GM19395 (cell line): ENCODE results near the gene GTPBP6.
"Not testable (repeated sequence)": the region's sequence is repeated elsewhere in the genome, so short reads cannot be mapped to it uniquely, and the experiment has no call there.

ENCODE experiments used
- ATAC-seq: cut with Tn5 transposase; IDR thresholded peaks from one replicate; pipeline ENCODE4 v1.9.1; 2021; ENCODE audit warnings: mild to moderate bottlenecking, moderate library complexity; ENCODE audit not compliant: unreplicated experiment

The GTPBP6 gene

DNA sequence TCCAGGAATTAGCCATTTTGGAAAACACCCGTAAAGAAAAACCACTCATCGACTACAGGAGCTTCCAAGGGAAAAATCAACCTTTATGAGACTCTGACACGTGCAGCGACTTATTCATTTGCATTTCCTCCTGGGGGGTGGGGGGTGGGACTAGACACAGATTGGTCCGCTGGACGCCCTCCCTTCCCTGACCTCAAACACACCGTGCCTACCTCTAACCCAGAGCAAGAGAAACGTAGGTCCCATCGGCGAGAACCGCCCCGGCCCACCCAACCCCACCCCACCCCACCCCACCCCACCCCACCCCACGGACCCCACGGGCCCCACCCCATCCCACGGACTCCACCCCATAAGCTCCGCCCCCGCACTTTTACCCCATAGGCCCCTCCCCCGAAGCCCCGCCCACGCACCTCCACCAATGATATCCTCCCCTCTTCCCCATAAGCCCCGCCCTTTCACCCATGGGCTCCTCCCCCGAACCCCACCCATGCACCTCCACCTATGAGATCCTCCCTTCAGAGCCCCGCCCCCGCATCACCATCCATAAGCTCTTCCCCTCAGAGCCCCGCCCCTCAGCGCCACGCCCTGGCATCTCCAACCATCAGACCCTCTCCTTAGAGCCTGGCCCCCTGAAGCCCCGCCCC is 1.1 kb downstream of the GTPBP6 start:
- ATAC-seq = no peak

DNA sequence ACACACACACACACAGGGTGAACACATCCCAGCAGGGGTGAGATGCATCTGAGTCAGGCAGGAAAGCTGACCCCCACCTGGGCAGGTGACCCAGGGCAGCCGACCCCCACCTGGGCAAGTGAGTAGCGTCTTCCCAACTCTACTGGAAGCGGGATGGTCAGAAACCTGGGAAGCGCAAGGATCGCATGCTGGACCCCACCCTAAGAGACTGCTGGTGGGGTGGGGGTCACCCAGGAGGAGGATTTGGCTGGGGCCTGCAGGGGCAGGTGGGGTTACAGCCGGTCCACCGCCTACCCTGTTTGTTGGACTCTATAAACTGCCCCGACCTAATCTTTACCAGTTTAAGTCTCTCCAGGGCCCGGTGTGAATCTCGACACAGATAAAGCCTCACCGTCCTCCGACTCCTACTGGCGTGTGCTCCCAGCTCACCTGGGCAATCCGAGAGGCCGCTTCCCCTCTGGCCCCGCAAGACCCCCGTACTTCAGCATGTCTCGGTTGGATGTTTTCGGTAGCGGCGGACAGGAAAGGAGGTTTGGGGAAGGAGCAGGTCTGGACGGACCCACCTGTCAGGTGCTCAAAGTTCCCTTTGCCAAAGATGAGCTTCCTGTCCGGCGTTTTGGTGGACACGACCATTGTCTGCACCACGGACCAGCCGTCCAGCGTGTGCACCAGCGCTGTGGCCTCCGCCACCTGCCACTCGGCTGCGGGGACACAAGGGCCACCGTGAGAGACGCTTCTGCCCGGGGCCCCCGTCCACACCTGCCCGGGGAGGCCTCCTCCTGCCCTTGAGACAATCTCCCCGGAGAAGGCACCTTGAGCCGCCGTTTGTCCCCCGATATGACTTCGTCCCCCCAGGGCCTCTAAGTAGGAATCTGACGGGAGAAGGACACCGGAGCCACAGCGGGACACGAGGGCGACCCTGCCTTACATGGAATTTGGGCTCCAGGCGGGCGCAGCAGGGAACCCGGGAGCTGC is 2.0 kb downstream of the GTPBP6 start:
- ATAC-seq = no peak

DNA sequence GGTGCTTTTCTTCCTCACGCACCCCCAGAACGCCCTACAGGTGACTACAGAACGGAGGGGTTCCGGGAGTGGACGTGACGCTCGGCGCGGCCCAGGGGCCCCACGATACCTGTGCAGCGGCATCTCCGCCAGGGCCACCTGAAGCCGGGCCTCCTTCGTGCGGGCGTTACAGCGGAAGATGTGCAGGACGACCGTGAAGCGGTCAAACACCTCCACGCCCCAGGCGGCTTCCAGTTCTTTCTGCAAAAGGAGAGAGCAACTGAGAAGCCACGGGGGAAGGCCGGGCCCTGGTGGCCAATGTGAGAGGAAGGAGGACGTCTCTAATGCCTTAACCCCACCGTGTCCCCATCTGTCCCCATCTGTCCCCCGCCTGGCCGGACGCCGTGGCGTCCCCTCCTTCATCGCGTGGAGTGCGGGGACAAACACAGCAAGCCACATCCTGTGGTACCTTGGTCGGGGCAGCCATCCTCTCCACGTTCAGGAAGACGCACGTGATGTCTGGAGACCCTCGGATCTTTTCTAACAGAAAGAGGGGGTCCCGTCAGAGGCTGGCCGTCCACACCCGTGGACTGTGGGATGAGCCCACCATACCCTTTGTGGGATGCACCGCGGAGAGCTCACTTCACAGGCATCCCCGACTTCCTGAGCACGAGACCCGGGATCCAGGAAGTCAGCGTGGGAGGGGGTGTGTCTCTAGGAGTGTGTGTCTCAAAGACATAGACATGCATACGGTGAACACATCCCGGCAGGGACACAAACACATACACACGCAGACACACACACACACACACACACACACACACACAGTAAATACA is 3.6 kb downstream of the GTPBP6 start:
- no peak for ATAC-seq

DNA sequence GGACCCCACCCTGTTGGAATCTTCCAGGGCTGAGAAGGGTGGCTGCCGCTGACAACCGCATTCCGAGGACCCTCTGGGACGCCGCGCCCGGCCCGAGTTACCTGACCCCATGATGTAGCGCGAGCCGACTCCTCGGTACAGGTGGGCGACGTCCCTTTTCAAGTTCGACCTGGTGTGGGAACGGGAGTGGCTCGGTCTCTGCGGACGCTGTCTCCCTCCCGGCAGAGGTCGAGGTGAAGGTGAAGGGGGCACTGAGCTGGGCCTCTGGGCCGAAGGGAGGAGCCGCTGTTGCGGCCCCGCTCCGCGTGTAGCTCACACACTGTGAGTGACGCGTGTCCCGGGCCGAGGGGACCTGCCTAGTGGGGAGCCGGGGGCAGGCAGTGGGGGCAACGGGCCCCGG is 4.5 kb downstream of the GTPBP6 start:
- no peak for ATAC-seq

DNA sequence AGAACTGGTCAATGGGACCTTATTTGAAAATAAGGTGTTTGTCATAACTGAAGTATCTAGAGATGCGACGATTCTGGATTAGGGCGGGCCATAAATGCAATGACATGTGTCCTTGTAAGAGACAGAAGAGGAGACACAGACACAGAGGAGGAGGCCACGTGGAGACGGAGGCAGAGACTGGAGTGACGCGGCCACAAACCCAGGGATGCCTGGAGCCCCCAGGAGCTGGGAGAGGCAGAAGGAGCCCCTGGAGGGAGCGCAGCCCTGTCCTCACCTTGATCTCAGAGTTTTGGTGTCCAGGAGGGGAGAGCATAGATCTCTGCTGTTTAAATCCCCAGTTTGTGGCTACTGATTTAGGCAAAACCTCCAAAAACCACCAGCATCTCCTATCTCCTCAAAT is 5.0 kb downstream of the GTPBP6 start:
- ATAC-seq = no peak

DNA sequence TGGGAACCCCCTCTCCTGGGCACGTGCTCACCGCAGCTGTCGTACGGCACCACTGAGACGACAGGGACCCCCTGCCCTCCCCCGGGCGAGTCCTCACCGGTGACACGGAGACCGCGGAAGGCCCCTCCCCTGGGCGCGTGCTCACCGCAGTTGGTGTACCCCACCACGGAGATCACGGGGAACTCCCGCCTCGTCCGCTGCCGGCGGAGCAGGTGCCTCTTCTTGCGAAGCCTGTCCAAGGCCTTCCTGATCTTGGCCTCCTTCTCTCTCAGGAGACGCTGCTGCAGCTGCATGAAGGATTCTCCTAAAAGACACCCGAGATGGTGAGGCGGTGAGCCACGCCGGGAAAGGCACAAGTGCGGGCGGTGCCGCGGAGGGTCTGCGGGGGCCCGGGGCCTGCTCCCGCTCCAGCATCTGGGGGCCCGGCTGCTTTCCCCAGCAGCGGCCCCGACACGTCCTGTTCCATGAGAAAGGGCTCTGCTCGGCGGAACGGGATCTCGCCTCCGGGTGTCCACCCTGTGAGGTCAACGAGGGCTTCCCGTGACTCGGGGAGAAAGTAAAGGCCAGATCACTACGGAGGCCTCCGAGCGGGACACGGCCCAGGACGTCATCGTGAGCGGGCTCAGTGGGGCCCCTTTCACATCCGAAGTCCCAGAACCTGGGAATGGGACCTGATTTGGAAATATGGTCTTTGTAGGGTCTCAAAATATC is 5.8 kb downstream of the GTPBP6 start:
- ATAC-seq = no peak

DNA sequence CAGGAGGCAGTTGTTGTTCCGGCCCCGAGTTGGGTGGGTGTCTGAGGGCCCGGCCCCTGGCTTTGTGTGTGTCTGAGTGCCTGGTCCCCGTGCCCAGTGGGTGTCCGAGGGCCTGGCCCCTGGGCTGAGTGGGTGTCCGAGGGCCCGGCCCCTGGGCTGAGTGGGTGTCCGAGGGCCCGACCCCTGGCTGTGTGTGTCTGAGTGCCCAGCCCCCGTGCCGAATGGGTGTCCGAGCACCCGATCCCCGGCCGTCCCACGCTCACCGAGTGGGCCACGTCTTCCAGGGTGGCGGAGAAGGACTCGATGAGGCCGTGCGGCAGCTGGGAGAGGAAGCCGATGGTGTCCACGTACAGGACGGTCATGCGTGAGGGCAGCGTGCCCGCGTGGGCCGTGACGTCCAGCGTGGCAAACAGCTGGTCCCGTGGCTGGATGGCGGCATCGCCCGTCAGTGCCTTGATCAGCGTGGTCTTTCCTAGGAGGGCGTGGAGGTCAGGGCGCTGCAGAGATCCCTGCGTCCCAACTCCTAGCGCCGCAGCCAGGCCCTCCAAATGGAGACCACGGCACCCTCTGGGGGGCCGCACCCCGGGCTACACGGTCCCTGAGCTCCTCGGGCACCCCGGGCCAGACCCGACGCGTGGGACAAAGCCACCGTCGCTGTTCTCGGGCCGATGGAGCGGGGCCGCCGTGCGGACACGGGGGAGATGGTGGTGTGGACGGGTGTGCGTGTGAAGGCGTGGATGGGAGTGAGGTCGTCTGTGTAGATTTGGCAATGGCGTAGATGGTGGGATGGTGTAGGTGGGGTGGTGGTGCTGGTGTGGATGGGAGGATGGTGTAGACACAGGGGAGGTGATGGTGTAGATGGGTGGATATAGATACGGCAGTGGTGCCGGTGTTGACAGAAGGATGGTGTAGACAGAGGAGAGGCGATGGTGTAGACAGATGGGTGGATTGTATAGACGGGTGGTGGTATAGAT is 7.2 kb downstream of the GTPBP6 start:
- ATAC-seq = no peak

DNA sequence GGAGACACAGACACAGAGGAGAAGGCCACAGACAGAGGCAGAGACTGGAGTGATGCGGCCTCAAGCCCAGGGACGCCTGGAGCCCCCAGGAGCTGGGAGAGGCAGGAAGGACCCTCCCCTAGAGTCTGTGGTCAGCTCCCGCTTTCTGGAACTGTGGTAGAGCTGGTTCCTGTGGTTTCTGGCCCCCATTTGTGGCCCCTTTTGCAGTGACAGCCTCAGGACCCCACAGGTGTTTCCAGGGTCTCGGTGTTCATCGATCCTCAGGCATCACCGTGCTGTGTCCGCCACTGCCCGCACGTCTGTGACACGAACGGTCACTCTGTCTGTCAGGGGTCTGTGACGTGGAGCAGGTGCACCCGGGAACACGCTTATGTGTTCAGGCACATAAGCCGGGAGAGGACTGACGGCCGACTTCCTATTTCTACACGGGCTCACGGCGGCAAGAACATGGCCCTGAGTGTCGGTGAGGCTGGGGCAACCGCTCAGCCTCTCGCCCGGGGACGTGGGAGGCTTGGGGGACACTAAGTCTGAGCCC is 7.9 kb downstream of the GTPBP6 start:
- ATAC-seq = no peak

DNA sequence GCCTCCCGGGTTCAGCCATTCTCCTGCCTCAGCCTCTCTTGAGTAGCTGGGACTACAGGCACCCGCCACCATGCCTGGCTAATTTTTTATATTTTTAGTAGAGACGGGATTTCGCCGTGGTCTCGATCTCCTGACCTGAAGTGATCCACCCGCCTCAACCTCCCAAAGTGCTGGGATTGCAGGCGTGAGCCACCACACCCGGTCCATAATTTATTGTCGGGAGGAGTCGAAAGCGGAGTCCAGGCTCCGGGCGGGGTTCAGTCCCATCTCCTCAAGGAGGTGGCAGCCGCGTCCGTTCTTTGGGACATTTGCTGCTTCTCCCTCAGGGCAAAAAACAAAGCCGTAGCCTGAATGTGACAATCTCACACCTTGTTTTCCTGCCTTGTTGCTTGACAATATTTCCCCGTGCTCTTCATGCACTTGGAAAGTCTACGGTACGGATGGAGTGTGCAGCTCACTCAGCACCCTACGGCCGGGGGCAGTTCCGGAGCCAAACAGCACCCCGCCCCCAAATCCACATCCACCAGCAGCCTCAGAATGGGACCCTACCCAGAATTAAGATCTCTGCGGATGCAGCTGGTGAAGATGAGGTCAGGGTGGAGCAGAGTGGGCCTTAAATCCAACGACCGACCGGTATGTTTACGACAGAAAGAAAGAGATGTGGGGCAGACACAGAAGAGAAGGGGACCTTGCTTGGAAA is 9.6 kb downstream of the GTPBP6 start:
- ATAC-seq = no peak

DNA sequence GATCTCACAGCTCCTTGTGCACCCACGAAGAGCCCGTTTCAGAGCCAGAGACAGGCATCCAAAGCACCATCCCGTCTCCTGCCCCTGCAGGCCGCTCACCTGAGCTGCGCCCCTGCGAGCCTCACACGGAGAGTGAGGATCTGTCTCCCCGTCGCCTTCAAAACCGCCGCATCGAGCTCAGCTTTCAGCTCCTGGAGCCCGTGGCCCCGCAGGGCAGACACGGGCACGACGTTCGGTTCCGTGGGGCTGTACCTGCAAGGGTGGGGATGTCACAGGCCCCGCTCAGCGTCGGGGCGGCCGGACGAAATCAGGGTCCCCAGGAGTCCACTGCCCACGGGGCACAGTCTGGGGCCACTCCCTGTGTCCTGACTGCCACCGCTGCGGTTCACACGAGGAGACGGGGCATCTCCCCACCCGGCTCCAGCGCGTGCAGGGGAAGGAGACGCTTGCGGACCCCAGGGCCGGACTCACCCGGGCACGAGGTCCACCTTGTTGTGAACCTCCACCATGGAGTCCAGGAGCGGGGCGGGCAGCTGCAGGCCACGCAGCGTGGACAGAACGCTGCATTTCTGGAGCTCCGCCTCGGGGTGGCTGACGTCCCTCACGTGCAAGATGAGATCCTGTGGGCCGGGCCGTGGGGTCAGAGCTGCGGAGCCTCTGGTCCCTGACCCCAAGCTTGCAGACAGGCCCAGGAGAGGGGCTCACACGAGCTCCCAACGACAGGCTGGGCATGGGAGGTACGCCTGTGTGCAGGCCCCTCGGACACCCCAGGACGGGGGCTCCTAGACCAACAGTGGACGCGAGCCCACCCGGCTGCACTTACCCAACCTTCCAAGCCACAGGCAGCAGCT is 11.1 kb downstream of the GTPBP6 start:
- ATAC-seq = no peak

DNA sequence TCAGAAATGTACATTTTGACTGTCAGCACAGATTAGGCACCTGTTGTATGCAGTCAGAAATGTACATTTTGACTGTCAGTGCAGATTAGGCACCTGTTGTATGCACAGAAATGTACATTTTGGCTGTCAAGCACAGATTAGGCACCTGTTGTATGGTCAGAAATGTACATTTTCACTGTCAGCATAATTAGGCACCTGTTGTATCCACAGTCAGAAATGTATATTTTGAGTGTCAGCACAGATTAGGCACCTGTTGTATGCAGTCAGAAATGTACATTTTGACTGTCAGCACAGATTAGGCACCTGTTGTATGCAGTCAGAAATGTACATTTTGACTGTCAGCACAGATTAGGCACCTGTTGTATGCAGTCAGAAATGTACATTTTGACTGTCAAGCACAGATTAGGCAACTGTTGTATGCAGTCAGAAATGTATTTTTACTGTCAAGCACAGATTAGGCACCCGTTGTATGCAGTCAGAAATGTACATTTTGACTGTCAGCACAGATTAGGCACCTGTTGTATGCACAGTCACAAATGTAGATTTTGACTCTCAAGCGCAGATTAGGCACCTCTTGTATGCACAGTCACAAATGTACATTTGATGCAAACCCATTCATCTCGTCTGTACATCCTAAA is 11.9 kb downstream of the GTPBP6 start:
- not testable (repeated sequence) for ATAC-seq

DNA sequence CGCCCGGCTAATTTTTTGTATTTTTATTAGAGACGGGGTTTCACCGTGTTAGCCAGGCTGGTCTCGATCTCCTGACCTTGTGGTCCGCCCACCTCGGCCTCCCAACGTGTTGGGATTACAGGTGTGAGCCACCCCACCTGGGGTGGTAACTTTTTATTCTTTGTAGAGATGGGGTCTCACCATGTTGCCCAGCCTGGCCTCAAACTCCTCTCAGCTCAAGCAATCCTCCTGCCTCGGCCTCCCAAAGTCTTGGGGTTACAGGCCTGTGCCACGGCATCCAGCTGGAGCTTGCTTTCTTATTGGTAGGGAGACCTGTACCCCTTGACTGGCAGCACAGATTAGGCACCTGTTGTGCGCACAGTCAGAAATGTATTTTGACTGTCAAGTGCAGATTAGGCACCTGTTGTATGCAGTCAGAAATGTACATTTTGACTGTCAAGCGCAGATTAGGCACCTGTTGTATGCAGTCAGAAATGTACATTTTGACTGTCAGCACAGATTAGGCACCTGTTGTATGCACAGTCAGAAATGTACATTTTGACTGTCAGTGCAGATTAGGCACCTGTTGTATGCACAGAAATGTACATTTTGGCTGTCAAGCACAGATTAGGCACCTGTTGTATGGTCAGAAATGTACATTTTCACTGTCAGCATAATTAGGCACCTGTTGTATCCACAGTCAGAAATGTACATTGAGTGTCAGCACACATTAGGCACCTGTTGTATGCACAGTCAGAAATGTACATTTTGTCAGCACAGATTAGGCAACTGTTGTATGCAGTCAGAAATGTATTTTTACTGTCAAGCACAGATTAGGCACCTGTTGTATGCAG is 12.6 kb downstream of the GTPBP6 start:
- ATAC-seq = not testable (repeated sequence)

DNA sequence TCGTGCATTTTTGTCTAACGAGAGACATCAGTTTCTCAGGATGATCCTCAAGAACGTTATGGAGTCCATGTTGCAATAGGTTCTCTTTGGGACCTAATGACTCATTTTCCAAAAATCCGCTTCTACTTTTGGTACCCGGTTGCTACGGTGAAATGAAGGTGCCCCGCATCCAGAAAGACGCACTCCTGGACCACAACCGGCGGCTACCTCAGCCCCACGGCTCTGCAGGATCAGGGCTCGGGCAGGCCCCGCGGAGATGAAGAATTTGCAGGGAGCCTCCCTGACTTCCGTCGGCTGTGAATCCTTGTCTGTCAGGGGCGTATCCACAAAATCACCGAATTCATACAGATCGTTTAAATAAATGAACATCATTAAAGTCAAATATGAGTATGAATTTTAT is 15.6 kb downstream of the GTPBP6 start:
- no peak for ATAC-seq

DNA sequence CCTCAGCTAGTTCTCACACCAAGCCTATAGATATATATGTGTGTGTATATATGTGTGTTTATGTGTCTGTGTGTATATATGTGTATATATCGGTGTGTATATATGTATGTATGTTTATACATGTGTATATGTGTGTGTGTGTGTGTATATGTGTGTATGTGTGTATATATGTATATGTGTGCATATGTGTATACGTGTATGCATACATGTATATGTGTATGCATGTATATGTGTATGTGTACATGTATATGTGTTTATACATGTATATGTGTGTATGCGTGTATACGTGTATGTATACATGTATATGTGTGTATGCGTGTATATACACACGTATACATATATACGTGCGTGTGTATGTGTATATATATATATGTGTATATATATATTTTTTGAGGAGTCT is 18.3 kb downstream of the GTPBP6 start:
- no peak for ATAC-seq

DNA sequence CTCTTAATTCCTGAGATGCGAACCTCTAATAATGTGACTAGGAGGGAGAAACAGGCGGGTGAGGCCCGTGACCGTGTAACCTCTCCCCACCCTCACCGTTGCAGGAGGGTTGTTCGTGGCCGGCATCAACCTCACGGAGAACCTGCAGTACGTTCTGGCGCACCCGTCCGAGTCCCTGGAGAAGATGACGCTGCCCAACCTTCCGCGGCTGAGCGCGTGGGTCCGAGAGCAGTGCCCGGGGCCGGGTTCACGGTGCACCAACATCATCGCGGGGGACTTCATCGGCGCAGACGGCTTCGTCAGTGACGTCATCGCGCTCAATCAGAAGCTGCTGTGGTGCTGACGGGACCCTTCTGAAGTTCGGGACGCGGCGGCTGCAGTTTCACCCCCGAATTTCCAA is 19.6 kb downstream of the GTPBP6 start:
- no peak for ATAC-seq

DNA sequence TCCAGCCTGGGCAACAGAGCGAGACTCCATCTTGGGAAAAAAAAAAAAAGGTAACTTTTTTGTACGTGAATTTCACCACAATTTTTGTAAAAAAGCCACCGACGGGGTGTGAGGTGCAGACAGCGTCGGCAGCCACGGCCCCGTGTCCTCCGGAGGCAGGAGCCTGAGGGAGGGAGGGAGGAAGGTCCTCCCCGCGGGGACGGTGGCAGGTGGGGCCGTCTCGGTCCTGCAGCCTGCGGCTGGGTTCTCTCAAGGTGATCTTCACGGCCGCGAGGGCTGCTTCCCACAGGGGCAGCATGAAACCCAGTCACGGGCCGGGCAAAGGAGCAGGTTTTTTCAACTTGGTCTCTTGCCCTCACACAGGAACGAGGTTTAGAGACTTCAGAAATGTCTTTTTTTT is 23.5 kb downstream of the GTPBP6 start:
- ATAC-seq = no peak
